ENCODE measurements around the gene CHST15.

The CHST15 gene

GRCh38 chr10:123964953-123965352 is 128.4 kb downstream of the CHST15 start:
- peaks cover 7% of the 10 kb centered on the region for H3K4me1 Mint-ChIP-seq
- no peak overlapping the region for H3K27ac Mint-ChIP-seq
- no peak for TF ChIP-seq CTCF (IDR thresholded peaks at IDR 0.05)
- no peak overlapping the region for H3K4me3 Mint-ChIP-seq
- peaks cover 3% of the 10 kb centered on the region for H3K9me3 Mint-ChIP-seq
- DNase-seq: no peak
- H3K36me3 Mint-ChIP-seq (ENCODE audit: low read depth): no peaks in the 10 kb centered on the region
- H3K27me3 Mint-ChIP-seq (ENCODE audit: low read depth, poor library complexity): peaks cover 61% of the 10 kb centered on the region

GRCh38 chr10:123962756-123963530 is 130.5 kb downstream of the CHST15 start:
- DNase-seq: no peak
- H3K36me3 Mint-ChIP-seq (ENCODE audit: low read depth): no peaks in the 10 kb centered on the region
- peaks cover 52% of the 10 kb centered on the region for H3K27me3 Mint-ChIP-seq (ENCODE audit: low read depth, poor library complexity)
- TF ChIP-seq CTCF (IDR thresholded peaks at IDR 0.05): no peak
- no peak overlapping the region for H3K4me3 Mint-ChIP-seq
- peaks cover 7% of the 10 kb centered on the region for H3K4me1 Mint-ChIP-seq
- H3K27ac Mint-ChIP-seq: no peak overlapping the region
- peaks cover 3% of the 10 kb centered on the region for H3K9me3 Mint-ChIP-seq

- H3K9me3 Mint-ChIP-seq: peaks cover 3% of the 10 kb centered on the region
- H3K27ac Mint-ChIP-seq: no peak overlapping the region
- no peak for DNase-seq
- peaks cover 31% of the 10 kb centered on the region for H3K27me3 Mint-ChIP-seq (ENCODE audit: low read depth, poor library complexity)
- TF ChIP-seq CTCF (IDR thresholded peaks at IDR 0.05): no peak
- peaks cover 1% of the 10 kb centered on the region for H3K4me1 Mint-ChIP-seq
- no peak overlapping the region for H3K4me3 Mint-ChIP-seq
- H3K36me3 Mint-ChIP-seq (ENCODE audit: low read depth): no peaks in the 10 kb centered on the region
Observed at GRCh38 chr10:123958241-123958640, 135.2 kb downstream of the CHST15 start.

Measured in nephron progenitor cell (in vitro differentiated cells).